ENCODE results near the gene CCSER2. TPM values are rescaled to one million over a fixed set of nuclear protein-coding genes. Genes with fewer than 3 reads are reported as not detected.

Gene CCSER2
- polyA plus RNA-seq, 2 of the 4 experiments (the other 2 are of a cell fraction), result 9.2 to 28.2 TPM

- Histone ChIP-seq H3K4me3 (no peak overlapping the region), H3K4me2 (no peak overlapping the region), H3K9me3 (no peaks in the 10 kb centered on the region), H3K27ac (no peak overlapping the region), H3K4me1 (no peaks in the 10 kb centered on the region)
- ChIA-PET CTCF (interaction anchor here (1.0 kb wide), 1 partner anchor 53 kb away, joined by 3 read pairs; no protein-coding TSS in a partner anchor), POLR2A (no interaction called here)
- whole genome bisulfite sequencing (ENCODE audit: missing lambda C conversion rate), result 94% methylated on average over 1 of the region's 1 CpG
- DNase-seq (ENCODE audit: low read depth in 1 of 2, low spot score in 1 of 2), result no peak
- FAIRE-seq, result no peak
- TF ChIP-seq RAD21 (conservative IDR thresholded peaks at IDR 0.05 in 1 of 2, IDR thresholded peaks at IDR 0.05 in 1 of 2), result no peak
- TF ChIP-seq CHD4 (IDR thresholded peaks at IDR 0.05; ENCODE audit: borderline replicate concordance), result no peak
- no peak for ATAC-seq
Observed at GRCh38 chr10:84404783-84405182, 76.4 kb downstream of the CCSER2 start.

GRCh38 chr10:84405662-84406061 lies 77.3 kb downstream of the CCSER2 start:
- CTCF ChIA-PET, result no interaction called here
- no peak for ATAC-seq
- TF ChIP-seq NPAS2 (CRISPR knock-in tag; IDR thresholded peaks at IDR 0.05; ENCODE audit: borderline replicate concordance), result no peak
- TF ChIP-seq TFCP2L1 (CRISPR knock-in tag; IDR thresholded peaks at IDR 0.05), result no peak
- no peak for TF ChIP-seq EHMT2 (IDR thresholded peaks at IDR 0.05; ENCODE audit: low read depth)
- TF ChIP-seq MAZ (IDR thresholded peaks at IDR 0.05; ENCODE audit: borderline replicate concordance, low read depth, low read length), result no peak
- POLR2A ChIA-PET, result no interaction called here
- H3K9me3 ChIP-seq, result no peaks in the 10 kb centered on the region
- no peaks in the 10 kb centered on the region for H3K4me1 ChIP-seq
- no peak for DNase-seq (ENCODE audit: low read depth in 1 of 2, low spot score in 1 of 2)
- no peak for FAIRE-seq
- no peak overlapping the region for H3K4me2 ChIP-seq
- 97% methylated on average over 2 of the region's 2 CpGs for WGBS (ENCODE audit: missing lambda C conversion rate)
- no peak overlapping the region for H3K27ac ChIP-seq
- no peak overlapping the region for H3K4me3 ChIP-seq

- Histone ChIP-seq H3K27ac (no peak overlapping the region), H3K4me1 (no peaks in the 10 kb centered on the region), H3K4me2 (no peak overlapping the region), H3K4me3 (no peak overlapping the region), H3K9me3 (no peaks in the 10 kb centered on the region)
- POLR2A ChIA-PET, result no interaction called here
- WGBS (ENCODE audit: missing lambda C conversion rate), result 95% methylated on average over 3 of the region's 3 CpGs
- FAIRE-seq (no peak), ATAC-seq (no peak), DNase-seq (ENCODE audit: low read depth in 1 of 2, low spot score in 1 of 2) (no peak)
- no peak for TF ChIP-seq ZC3H11A (IDR thresholded peaks at IDR 0.05)
- TF ChIP-seq PHF8 (IDR thresholded peaks at IDR 0.05; ENCODE audit: borderline replicate concordance, low read depth), result no peak
- TF ChIP-seq MAZ (IDR thresholded peaks at IDR 0.05; ENCODE audit: borderline replicate concordance, low read depth, low read length), result no peak
- no peak for TF ChIP-seq POLR2AphosphoS2 (conservative IDR thresholded peaks at IDR 0.05; ENCODE audit: low read length)
- TF ChIP-seq, protein P1, sequence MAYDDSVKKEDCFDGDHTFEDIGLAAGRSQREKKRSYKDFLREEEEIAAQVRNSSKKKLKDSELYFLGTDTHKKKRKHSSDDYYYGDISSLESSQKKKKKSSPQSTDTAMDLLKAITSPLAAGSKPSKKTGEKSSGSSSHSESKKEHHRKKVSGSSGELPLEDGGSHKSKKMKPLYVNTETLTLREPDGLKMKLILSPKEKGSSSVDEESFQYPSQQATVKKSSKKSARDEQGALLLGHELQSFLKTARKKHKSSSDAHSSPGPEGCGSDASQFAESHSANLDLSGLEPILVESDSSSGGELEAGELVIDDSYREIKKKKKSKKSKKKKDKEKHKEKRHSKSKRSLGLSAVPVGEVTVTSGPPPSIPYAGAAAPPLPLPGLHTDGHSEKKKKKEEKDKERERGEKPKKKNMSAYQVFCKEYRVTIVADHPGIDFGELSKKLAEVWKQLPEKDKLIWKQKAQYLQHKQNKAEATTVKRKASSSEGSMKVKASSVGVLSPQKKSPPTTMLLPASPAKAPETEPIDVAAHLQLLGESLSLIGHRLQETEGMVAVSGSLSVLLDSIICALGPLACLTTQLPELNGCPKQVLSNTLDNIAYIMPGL (CRISPR knock-in tag; IDR thresholded peaks at IDR 0.05; ENCODE audit: borderline replicate concordance), result no peak
- no peak for TF ChIP-seq JUN (IDR thresholded peaks at IDR 0.05)
- TF ChIP-seq CHD2 (IDR thresholded peaks at IDR 0.05; ENCODE audit: low read length, partially characterized antibody), result no peak
- TF ChIP-seq FOSL2 (IDR thresholded peaks at IDR 0.05), result no peak
- TF ChIP-seq FOSL2 (CRISPR knock-in tag; IDR thresholded peaks at IDR 0.05), result no peak
- TF ChIP-seq CHD4 (IDR thresholded peaks at IDR 0.05; ENCODE audit: borderline replicate concordance), result no peak
- no peak for TF ChIP-seq HOXB5 (CRISPR knock-in tag; IDR thresholded peaks at IDR 0.05)
- CTCF ChIA-PET, result no interaction called here
Observed at GRCh38 chr10:84406561-84406960, 78.2 kb downstream of the CCSER2 start.

DNA sequence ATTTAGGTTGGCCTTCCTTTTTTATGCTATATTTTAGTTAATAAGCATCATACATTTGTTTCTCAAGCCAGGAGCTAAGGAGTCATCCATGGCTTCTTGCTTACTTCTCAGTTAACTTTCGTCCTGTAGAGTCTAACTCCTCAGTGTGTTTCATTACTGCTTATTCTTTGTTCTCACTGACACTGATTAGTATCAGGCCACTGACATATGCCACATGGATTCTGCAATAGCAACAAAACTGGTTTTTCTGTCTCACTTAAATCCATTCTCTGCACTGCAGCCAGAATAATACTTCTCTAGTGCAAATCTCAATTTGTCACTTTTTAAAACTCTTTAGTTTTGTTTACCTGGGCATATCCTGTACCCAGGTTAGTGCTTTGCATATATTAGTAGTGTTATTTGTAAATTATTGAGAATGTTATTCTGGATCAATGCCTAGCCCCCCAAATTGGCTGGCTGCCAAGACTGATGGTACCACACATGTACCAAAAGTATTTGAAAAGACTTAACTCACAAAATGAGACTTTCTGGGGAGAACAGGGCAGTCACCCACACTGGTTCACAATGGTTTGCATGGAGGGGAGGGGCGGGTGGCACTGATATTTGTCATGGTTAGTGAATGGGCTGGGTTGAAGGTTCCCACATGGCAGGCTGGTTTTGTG lies 79.1 kb downstream of the CCSER2 start:
- CTCF ChIA-PET, result no interaction called here
- DNase-seq (ENCODE audit: low read depth in 1 of 2, low spot score in 1 of 2), result no peak
- Histone ChIP-seq H3K27ac (no peak overlapping the region), H3K4me1 (no peaks in the 10 kb centered on the region), H3K9me3 (peaks cover 3% of the 10 kb centered on the region; the same call in 2 of the 3 replicates), H3K4me3 (no peak overlapping the region), H3K4me2 (no peak overlapping the region)
- no peak for FAIRE-seq
- POLR2A ChIA-PET, result no interaction called here
- TF ChIP-seq POLR2A (IDR thresholded peaks at IDR 0.05; ENCODE audit: low read length) (no peak), BHLHE40 (IDR thresholded peaks at IDR 0.05; ENCODE audit: low read depth, low read length) (no peak), CEBPB (IDR thresholded peaks at IDR 0.05) (no peak), CBX8 (IDR thresholded peaks at IDR 0.05) (no peak), RAD21 (conservative IDR thresholded peaks at IDR 0.05 in 1 of 2, IDR thresholded peaks at IDR 0.05 in 1 of 2) (no peak), EHF (CRISPR knock-in tag; IDR thresholded peaks at IDR 0.05) (no peak), REST (IDR thresholded peaks at IDR 0.05) (no peak), JUN (IDR thresholded peaks at IDR 0.05) (no peak), PBX3 (IDR thresholded peaks at IDR 0.05) (no peak), KDM5A (IDR thresholded peaks at IDR 0.05) (no peak), FOSB (CRISPR knock-in tag; IDR thresholded peaks at IDR 0.05) (no peak), ZSCAN20 (CRISPR knock-in tag; IDR thresholded peaks at IDR 0.05) (no peak), HOXA7 (CRISPR knock-in tag; IDR thresholded peaks at IDR 0.05) (no peak)
- ATAC-seq, result no peak
- WGBS (ENCODE audit: missing lambda C conversion rate), result 89% methylated on average over 2 of the region's 2 CpGs

Measured in A549 (cell line).